Astrocyte of the spinal cord (primary cell): ENCODE results near the gene TUBB4A.
A peak's percentile ranks its signal among the peaks of the same experiment; 100 is the strongest.

Experiments
- DNase-seq: peaks from one replicate; pipeline ENCODE4 v3.0.0; 2011; ENCODE audit warnings: low read depth, low spot score
- H3K4me3 ChIP-seq: 2 replicates; pipeline ENCODE4 v1.5.1; 2011; ENCODE audit warnings: low read depth, mild to moderate bottlenecking, low read length, moderate library complexity
- CTCF ChIP-seq: IDR thresholded peaks from 2 replicates; pipeline ENCODE4 v1.5.1; 2012; ENCODE audit warnings: low read depth, mild to moderate bottlenecking, low read length, inconsistent platforms
- in situ Hi-C: cut with HindIII; loops from 2 replicates; pipeline ENCODE4 v1.10.0; 2017; ENCODE audit warnings: low sequenced_read_pairs

Gene TUBB4A

DNA sequence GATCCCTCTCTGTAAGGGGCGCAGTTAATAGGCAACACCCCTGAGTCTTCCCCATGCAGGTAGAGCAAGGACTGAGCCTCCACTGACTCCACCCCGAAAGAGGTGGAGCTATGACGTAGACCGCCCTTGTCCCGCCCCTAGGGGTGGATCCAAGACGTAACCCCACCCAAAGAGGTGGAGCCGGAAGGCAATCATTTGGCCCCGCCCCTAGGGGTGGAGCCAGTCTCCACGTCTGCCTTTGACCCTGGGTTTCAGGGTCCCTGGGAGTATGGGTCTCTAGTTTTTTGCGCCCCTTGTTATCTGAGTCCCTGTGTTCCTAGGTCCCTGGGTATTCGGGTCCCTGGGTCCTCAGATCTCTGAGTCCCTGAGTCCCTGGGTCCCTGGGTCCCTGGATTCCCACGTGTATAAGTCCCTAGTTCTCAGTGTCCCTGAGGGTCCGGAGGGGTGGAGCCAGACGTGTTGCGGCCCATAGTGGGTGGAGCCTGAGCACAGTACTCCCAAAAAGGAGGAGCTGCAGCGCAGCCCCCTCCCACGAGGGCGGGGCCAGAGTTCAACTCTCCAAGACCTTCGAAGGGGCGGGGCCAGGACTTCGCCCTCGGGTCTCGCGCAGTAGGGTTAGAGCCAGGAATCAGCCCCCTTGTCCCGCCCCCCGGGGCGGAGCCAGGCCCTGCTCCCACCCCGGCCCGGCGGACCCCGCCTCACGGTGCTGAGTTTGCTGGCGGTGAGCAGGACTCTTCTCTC, 25.8 kb downstream of the TUBB4A start:
- H3K4me3 ChIP-seq, result peak overlapping the region; percentile 7
- in situ Hi-C loops, result no loop called here
- TF ChIP-seq CTCF, result no peak
- DNase-seq, result peak; percentile 30

DNA sequence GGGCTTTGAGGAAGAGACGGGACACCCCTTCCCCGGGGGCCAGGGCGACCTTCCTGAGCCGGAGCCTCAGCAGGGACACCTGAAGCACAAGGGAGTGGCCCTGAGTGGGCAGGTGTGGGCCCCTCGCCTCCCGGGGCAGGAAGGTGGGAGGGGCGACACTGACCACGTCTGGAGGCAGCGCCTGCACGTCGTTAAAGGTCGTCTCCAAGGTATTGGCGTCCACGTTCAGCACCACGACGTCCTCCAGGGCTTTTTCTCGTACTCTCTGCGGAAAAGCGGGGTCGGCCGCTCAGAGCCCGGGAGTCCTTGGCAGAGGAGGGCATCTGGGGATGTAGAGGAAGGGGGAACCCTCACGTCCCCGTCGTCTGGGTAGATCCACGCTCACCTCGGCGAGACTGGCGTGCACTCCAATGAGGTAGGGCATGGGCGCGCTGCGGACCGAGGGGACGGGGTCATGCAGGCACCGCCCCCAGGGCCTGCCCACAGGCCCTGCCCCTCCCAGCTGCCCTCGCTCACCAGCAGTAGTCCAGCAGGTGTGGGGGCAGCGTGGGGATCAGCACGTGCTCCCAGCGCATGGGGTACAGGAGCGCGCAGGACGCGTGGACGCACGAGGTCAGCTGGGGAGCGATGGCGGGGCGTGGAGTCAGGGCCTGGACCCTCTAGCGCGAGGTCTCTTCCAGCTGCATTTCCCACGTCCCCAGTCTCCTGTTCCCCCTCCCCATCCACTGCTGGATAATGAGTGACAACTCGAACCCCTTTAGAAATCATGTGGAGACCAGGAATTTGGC, 26.6 kb downstream of the TUBB4A start:
- no peak for DNase-seq
- H3K4me3 ChIP-seq, result no peak overlapping the region
- TF ChIP-seq CTCF, result no peak
- in situ Hi-C loops, result no loop called here

GRCh38 chr19:6473647-6474046, 28.5 kb downstream of the TUBB4A start:
- DNase-seq, result no peak
- no peak overlapping the region for H3K4me3 ChIP-seq
- in situ Hi-C loops, result no loop called here
- TF ChIP-seq CTCF, result no peak

GRCh38 chr19:6472713-6473112, 29.4 kb downstream of the TUBB4A start:
- no peak for DNase-seq
- TF ChIP-seq CTCF, result no peak
- H3K4me3 ChIP-seq, result no peak overlapping the region
- in situ Hi-C loops, result no loop called here

DNA sequence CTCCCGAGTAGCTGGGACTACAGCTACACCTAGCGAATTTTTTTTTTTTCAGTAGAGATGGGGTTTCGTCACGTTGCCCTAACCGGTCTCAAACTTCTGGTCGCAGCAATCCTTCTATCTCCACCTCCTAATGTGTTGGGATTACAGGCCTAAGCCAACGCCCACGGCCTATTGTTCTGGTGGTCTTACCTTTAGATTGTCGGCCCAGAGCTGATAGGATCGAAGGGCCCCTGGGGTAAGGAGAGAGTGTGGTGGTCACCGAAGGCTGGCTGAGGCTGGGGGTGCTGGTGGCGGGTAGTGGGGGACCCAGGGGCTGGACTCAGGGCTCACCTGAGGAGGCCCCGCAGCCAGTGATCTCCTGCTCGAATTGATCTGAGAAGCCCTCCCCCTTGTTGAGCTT, 31.0 kb downstream of the TUBB4A start:
- in situ Hi-C loops, result no loop called here
- no peak overlapping the region for H3K4me3 ChIP-seq
- DNase-seq, result no peak
- TF ChIP-seq CTCF, result no peak

GRCh38 chr19:6470173-6470572, 31.9 kb downstream of the TUBB4A start:
- H3K4me3 ChIP-seq, result no peak overlapping the region
- in situ Hi-C loops, result no loop called here

More at GRCh38 chr19:6470173-6470572, 31.9 kb downstream of the TUBB4A start:
- no peak for DNase-seq
- no peak for TF ChIP-seq CTCF
